Mucosa of descending colon (tissue), 3 donors: Measurements from ENCODE around the gene TRIM2. TPM values are rescaled to one million over a fixed set of nuclear protein-coding genes. Genes with fewer than 3 reads are reported as not detected.

ENCODE experiments used
- ATAC-seq: fragments of 200-7000 bp; cut with Tn5 transposase; one replicate; pipeline ENCODE4 v1.9.1; 2020; ENCODE audit warnings: mild to moderate bottlenecking, moderate library complexity
- DNase-seq, 3 donors: peaks; one replicate each; pipeline ENCODE4 v3.0.0-alpha.2; 2020
- H3K36me3 ChIP-seq: fragments of 200-600 bp; one replicate; pipeline ENCODE4 v1.8.0; 2021; ENCODE audit warnings: low read depth, mild to moderate bottlenecking
- H3K4me1 ChIP-seq: fragments of 200-600 bp; one replicate; pipeline ENCODE4 v1.8.0; 2021; ENCODE audit warnings: low read depth, mild to moderate bottlenecking
- H3K4me3 ChIP-seq: fragments of 200-600 bp; one replicate; pipeline ENCODE4 v1.8.0; 2021; ENCODE audit warnings: mild to moderate bottlenecking
- H3K9me3 ChIP-seq: fragments of 200-600 bp; one replicate; pipeline ENCODE4 v1.8.0; 2021; ENCODE audit warnings: mild to moderate bottlenecking
- intact Hi-C, 2 donors: fragments of 100-400 bp; cut with DNase I in 1 of 2; cut with micrococcal nuclease in 1 of 2; formaldehyde crosslinking; loops; one replicate each; pipeline versions ENCODE4 v1.11.0 to v1.11.1; 2022; cut with DNase I, micrococcal nuclease
- total RNA-seq, 3 donors: library from RNA; stranded (reverse); fragmentation: NEBNext Ultra II Directional in 2 of 3; extraction: Animal tissue kit (Norgen Biotek cat#: 25700) in 2 of 3; gene quantifications; one replicate each; pipeline versions ENCODE4 v1.2.1 to v1.2.4, GENCODE V29; 2021 to 2023
- TF ChIP-seq, protein P1 (sequence below): fragments of 200-600 bp; IDR thresholded peaks from one replicate; pipeline ENCODE4 v1.8.0; 2022; ENCODE audit warnings: antibody characterized with exemption, mild to moderate bottlenecking
- donor health status: DM: no; HTN: no; CAD: no; lungs with moderate emphysema.
- donor health status: DM: no; HTN: no; CAD: no.
- donor health status: DM: no; HTN: yes; CAD: no.

TRIM2 gene
- total RNA-seq, 3 donors from 2014 or later, result 96.4 to 167 (median 154) TPM

GRCh38 chr4:153243468-153243867, 39.2 kb downstream of the TRIM2 start:
- ATAC-seq, result no peak
- H3K4me1 ChIP-seq, result peaks cover 64% of the 10 kb centered on the region

DNA sequence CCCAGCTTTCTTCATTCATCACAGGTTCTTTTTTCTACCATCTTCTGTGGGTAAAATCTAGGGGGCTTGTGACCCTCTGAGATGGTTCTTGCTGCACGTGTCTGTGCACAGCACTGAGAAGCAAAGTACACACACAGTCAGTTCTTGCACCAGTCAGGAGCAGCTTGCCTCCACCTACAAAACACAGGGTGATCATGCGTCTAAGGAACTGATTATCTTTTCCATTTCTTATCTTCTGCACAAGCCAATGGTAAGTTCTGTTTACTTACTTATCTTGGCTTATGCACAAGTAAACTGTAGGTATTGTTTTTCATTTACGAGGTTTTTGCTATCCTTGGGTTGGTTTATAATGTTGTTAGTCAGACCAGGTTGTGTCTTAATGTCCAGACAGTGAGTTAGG, 40.7 kb downstream of the TRIM2 start:
- TF ChIP-seq, protein P1, sequence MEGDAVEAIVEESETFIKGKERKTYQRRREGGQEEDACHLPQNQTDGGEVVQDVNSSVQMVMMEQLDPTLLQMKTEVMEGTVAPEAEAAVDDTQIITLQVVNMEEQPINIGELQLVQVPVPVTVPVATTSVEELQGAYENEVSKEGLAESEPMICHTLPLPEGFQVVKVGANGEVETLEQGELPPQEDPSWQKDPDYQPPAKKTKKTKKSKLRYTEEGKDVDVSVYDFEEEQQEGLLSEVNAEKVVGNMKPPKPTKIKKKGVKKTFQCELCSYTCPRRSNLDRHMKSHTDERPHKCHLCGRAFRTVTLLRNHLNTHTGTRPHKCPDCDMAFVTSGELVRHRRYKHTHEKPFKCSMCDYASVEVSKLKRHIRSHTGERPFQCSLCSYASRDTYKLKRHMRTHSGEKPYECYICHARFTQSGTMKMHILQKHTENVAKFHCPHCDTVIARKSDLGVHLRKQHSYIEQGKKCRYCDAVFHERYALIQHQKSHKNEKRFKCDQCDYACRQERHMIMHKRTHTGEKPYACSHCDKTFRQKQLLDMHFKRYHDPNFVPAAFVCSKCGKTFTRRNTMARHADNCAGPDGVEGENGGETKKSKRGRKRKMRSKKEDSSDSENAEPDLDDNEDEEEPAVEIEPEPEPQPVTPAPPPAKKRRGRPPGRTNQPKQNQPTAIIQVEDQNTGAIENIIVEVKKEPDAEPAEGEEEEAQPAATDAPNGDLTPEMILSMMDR, result no peak
- ATAC-seq (peak; percentile 61), DNase-seq (peak in 1 of 3 donors; percentile 65)
- intact Hi-C loops, result loop anchor here in 1 of 2 donors (5.0 kb wide), 1 partner anchor 38 kb away; no protein-coding TSS in a partner anchor
- Histone ChIP-seq H3K4me1 (peaks cover 67% of the 10 kb centered on the region), H3K36me3 (no peaks in the 10 kb centered on the region), H3K9me3 (no peaks in the 10 kb centered on the region), H3K4me3 (no peak overlapping the region)

More at GRCh38 chr4:153243468-153243867, 39.2 kb downstream of the TRIM2 start:
- H3K36me3 ChIP-seq, result no peaks in the 10 kb centered on the region
- H3K4me3 ChIP-seq, result no peak overlapping the region
- intact Hi-C loops, result no loop called here
- no peak for DNase-seq
- TF ChIP-seq, protein P1, result no peak
- H3K9me3 ChIP-seq, result no peaks in the 10 kb centered on the region

GRCh38 chr4:153245775-153246174, 41.5 kb downstream of the TRIM2 start:
- Histone ChIP-seq H3K4me1 (peaks cover 60% of the 10 kb centered on the region), H3K4me3 (no peak overlapping the region), H3K9me3 (no peaks in the 10 kb centered on the region), H3K36me3 (no peaks in the 10 kb centered on the region)
- DNase-seq (peak in 2 of 3 donors; percentile 55 to 74), ATAC-seq (peak; percentile 69)
- intact Hi-C loops, result loop anchor here in 1 of 2 donors (5.0 kb wide), 1 partner anchor 38 kb away; no protein-coding TSS in a partner anchor
- TF ChIP-seq, protein P1, result no peak

GRCh38 chr4:153246446-153247115, 42.3 kb downstream of the TRIM2 start:
- TF ChIP-seq, protein P1, result no peak
- peaks cover 54% of the 10 kb centered on the region for H3K4me1 ChIP-seq
- H3K9me3 ChIP-seq, result no peaks in the 10 kb centered on the region
- intact Hi-C loops, result loop anchor here in 1 of 2 donors (5.0 kb wide), 1 partner anchor 39 kb away; no protein-coding TSS in a partner anchor
- ATAC-seq (peak; percentile 5), DNase-seq (peak; percentile 64 to 75 (median 68))
- H3K4me3 ChIP-seq, result no peak overlapping the region
- no peaks in the 10 kb centered on the region for H3K36me3 ChIP-seq

DNA sequence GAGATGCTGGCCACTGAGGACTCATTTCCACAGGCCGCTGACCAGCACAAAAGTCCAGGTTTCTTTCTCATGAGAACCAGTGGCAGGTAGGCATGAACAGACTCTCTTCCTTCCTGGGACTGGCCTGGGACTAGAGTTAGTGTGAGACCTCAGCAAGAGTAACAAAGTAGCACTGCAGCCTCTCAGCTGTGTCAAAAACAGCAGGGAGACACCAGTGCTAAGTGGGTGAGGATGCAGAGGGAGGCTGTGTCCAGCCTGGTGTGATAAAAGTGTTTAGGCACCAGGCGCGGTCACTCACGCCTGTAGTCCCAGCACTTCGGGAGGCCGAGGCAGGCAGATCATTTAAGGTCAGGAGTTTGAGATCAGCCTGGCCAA, 42.9 kb downstream of the TRIM2 start:
- intact Hi-C loops, result loop anchor here in 1 of 2 donors (5.0 kb wide), 1 partner anchor 40 kb away; no protein-coding TSS in a partner anchor
- ATAC-seq (no peak), DNase-seq (no peak)
- Histone ChIP-seq H3K36me3 (no peaks in the 10 kb centered on the region), H3K9me3 (no peaks in the 10 kb centered on the region), H3K4me3 (no peak overlapping the region), H3K4me1 (peaks cover 49% of the 10 kb centered on the region)
- TF ChIP-seq, protein P1, result no peak
